Measurements from ENCODE around the gene AKAP12.
"Not testable (repeated sequence)": the region's sequence is repeated elsewhere in the genome, so short reads cannot be mapped to it uniquely, and the experiment has no call there.

Gene AKAP12

DNA sequence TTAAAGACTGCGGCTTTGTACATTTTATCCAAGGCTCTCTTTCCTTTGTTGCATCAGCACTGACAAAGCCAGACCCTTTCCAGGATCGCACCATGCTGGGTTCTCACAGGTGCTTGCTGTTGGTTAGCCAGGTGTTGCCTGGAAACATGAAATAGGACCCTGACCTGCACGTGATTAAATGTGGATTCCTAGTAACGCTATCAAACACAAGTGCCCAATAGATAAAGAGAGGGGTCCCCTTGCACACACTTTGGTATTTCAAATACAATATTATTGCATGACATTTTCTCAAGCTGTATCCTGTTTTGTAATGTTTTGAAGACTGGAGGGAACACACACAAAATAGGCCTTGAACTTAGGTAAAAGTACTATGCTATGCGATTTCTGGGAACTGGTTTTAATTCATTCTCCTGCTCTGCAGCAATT, 73.3 kb downstream of the AKAP12 start:
- H3K36me3 ChIP-seq = no peaks in the 10 kb centered on the region
- H3K4me1 ChIP-seq = peaks cover 6% of the 10 kb centered on the region
- H3K27me3 ChIP-seq = no peaks in the 10 kb centered on the region
- TF ChIP-seq, protein P1, sequence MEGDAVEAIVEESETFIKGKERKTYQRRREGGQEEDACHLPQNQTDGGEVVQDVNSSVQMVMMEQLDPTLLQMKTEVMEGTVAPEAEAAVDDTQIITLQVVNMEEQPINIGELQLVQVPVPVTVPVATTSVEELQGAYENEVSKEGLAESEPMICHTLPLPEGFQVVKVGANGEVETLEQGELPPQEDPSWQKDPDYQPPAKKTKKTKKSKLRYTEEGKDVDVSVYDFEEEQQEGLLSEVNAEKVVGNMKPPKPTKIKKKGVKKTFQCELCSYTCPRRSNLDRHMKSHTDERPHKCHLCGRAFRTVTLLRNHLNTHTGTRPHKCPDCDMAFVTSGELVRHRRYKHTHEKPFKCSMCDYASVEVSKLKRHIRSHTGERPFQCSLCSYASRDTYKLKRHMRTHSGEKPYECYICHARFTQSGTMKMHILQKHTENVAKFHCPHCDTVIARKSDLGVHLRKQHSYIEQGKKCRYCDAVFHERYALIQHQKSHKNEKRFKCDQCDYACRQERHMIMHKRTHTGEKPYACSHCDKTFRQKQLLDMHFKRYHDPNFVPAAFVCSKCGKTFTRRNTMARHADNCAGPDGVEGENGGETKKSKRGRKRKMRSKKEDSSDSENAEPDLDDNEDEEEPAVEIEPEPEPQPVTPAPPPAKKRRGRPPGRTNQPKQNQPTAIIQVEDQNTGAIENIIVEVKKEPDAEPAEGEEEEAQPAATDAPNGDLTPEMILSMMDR (IDR thresholded peaks at IDR 0.05; ENCODE audit: low read depth, low read length) = no peak
- no peak overlapping the region for H3K4me3 ChIP-seq (ENCODE audit: low read depth, low read length)
- no peak for DNase-seq
- no peaks in the 10 kb centered on the region for H3K9me3 ChIP-seq

- DNase-seq; H3K4me3 ChIP-seq (ENCODE audit: low read depth, low read length); H3K36me3 ChIP-seq; H3K9me3 ChIP-seq; H3K4me1 ChIP-seq; H3K27me3 ChIP-seq: not testable (repeated sequence)
These were observed 75.9 kb downstream of the AKAP12 start for GRCh38 chr6:151315661-151316060.

DNA sequence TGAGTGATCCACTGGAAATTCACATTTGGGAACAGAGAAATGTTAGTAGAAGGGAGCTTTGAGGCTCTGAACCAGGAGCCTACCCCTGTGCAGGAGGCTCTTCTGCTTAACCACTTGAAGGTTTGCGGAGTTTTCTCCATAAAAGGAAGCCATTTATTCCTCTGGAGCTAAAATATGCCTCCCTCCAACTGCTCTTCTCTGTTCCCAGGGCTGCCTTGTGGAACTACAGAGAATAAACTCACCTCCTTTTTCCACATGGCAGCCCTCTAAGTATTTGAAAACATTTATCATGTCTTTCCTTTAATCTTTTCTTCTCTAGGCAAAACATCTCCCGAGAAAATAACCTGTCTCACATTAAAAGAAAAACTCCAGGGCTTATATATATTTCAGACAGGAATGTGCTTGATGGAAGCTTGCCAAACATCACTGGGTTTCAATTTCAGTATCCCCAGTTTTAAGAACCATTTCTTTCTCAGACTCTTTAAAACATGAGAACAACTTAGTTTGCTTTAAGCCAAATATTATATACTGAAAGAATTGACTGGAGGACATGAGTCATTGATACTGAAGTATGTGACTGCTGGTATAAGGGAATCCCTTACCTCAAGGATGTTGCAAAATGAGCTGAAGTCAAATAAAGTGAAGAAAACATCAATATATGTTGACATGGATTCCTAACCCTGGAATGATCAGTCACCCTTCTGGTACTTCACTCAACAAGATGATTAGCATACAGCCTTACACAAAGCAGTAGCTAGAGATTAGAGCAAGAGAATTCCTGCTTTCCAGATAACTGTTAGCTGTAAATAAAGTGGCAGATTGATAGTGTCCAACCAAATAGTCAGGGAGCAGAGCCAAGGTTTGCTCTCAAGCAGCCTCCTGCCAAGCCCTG, 77.6 kb downstream of the AKAP12 start:
- Histone ChIP-seq H3K4me1 (no peaks in the 10 kb centered on the region), H3K4me3 (ENCODE audit: low read depth, low read length) (no peak overlapping the region), H3K36me3 (no peaks in the 10 kb centered on the region), H3K27me3 (no peaks in the 10 kb centered on the region), H3K9me3 (no peaks in the 10 kb centered on the region)
- TF ChIP-seq, protein P1 (IDR thresholded peaks at IDR 0.05; ENCODE audit: low read depth, low read length) = no peak
- no peak for DNase-seq

- Histone ChIP-seq H3K4me3 (ENCODE audit: low read depth, low read length) (no peak overlapping the region), H3K27me3 (no peaks in the 10 kb centered on the region), H3K9me3 (no peaks in the 10 kb centered on the region), H3K4me1 (no peaks in the 10 kb centered on the region), H3K36me3 (no peaks in the 10 kb centered on the region)
- no peak for DNase-seq
- TF ChIP-seq, protein P1 (IDR thresholded peaks at IDR 0.05; ENCODE audit: low read depth, low read length) = no peak
These were observed 78.2 kb downstream of the AKAP12 start for GRCh38 chr6:151317995-151318365.

GRCh38 chr6:151320140-151320539, 80.4 kb downstream of the AKAP12 start:
- Histone ChIP-seq H3K27me3 (no peaks in the 10 kb centered on the region), H3K36me3 (no peaks in the 10 kb centered on the region), H3K4me1 (peaks cover 9% of the 10 kb centered on the region), H3K4me3 (ENCODE audit: low read depth, low read length) (no peak overlapping the region), H3K9me3 (no peaks in the 10 kb centered on the region)
- DNase-seq = no peak
- TF ChIP-seq, protein P1 (IDR thresholded peaks at IDR 0.05; ENCODE audit: low read depth, low read length) = no peak

DNA sequence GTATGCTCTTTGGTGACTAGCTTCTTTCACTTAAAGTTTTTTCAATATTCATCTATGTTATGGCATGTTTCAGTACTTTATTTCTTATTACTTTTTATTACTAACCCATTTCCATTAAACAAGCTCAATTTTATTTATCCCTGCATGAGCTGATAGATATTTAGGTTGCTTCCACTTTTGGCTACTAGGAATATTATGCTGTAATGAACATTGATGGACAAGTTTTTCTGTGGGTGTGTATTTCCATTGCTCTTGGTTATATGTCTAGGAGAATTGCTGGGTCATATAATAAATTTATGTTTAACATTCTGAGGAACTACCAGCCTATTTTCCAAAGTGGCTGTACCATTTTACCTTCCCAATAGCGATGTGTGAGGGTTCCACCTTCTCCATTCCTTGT, 81.7 kb downstream of the AKAP12 start:
- TF ChIP-seq, protein P1 (IDR thresholded peaks at IDR 0.05; ENCODE audit: low read depth, low read length) = no peak
- Histone ChIP-seq H3K27me3 (no peaks in the 10 kb centered on the region), H3K36me3 (no peaks in the 10 kb centered on the region), H3K9me3 (no peaks in the 10 kb centered on the region), H3K4me1 (peaks cover 9% of the 10 kb centered on the region), H3K4me3 (ENCODE audit: low read depth, low read length) (no peak overlapping the region)
- DNase-seq = no peak

Measured in BE2C (cell line).